Neural cell (in vitro differentiated cells): ENCODE measurements around the gene ODF2. TPM values are rescaled to one million over a fixed set of nuclear protein-coding genes. Genes with fewer than 3 reads are reported as not detected.
"Not testable (repeated sequence)": the region's sequence is repeated elsewhere in the genome, so short reads cannot be mapped to it uniquely, and the experiment has no call there.

ENCODE experiments used
- H2AFZ ChIP-seq: fragments of 200-600, 300-800 bp; sonication (generic), shearing (Covaris generic); 2 replicates; pipeline ENCODE4 v1.6.0; 2014; ENCODE audit warnings: low read depth, mild to moderate bottlenecking, antibody characterized with exemption, low read length, moderate library complexity
- H3F3A ChIP-seq: fragments of 200-600 bp; shearing (Covaris generic); 2 replicates; pipeline ENCODE4 v1.6.1; 2016; ENCODE audit warnings: mild to moderate bottlenecking, moderate library complexity, mixed read lengths, antibody characterized with exemption, low read length; ENCODE audit not compliant: insufficient read depth, poor library complexity, severe bottlenecking
- H3K27ac ChIP-seq: fragments of 200-600, 300-800 bp; sonication (generic), shearing (Covaris generic); 2 replicates; pipeline ENCODE4 v1.5.1; 2014; ENCODE audit warnings: mild to moderate bottlenecking, low read length, moderate library complexity
- H3K27me3 ChIP-seq: fragments of 300-800, 200-600 bp; sonication (generic), shearing (Covaris generic); 2 replicates; pipeline ENCODE4 v1.6.0; 2014; ENCODE audit warnings: mild to moderate bottlenecking, low read depth, low read length, moderate library complexity; ENCODE audit not compliant: insufficient read depth
- H3K36me3 ChIP-seq: fragments of 300-800, 200-600 bp; sonication (generic), shearing (Covaris generic); 2 replicates; pipeline ENCODE4 v1.5.1; 2014; ENCODE audit warnings: mild to moderate bottlenecking, antibody characterized with exemption, low read length, moderate library complexity; ENCODE audit not compliant: insufficient read depth
- H3K4me2 ChIP-seq: fragments of 300-800, 200-600 bp; sonication (generic), shearing (Covaris generic); 2 replicates; pipeline ENCODE4 v1.6.0; 2014; ENCODE audit warnings: mild to moderate bottlenecking, low read length
- H3K4me3 ChIP-seq: fragments of 300-800, 200-600 bp; sonication (generic), shearing (Covaris generic); 2 replicates; pipeline ENCODE4 v1.5.1; 2014; ENCODE audit warnings: mild to moderate bottlenecking, low read length, moderate library complexity
- H3K79me2 ChIP-seq: fragments of 200-600 bp; shearing (Covaris generic); replicated peaks from 2 replicates; pipeline ENCODE4 v1.6.0; 2014; ENCODE audit warnings: mild to moderate bottlenecking, low read length, moderate library complexity; ENCODE audit not compliant: insufficient read depth
- H3K9ac ChIP-seq: fragments of 300-800, 200-600 bp; sonication (generic), shearing (Covaris generic); 2 replicates; pipeline ENCODE4 v1.6.1; 2016; ENCODE audit warnings: mild to moderate bottlenecking, low read length, mixed read lengths
- H3K9me2 ChIP-seq: fragments of 200-600 bp; shearing (Covaris generic); 2 replicates; pipeline ENCODE4 v1.6.1; 2016; ENCODE audit warnings: mild to moderate bottlenecking, low read length, mixed read lengths; ENCODE audit not compliant: insufficient read depth
- H3K9me3 ChIP-seq: fragments of 200-600, 300-800 bp; sonication (generic), shearing (Covaris generic); 2 replicates; pipeline ENCODE4 v1.6.1; 2016; ENCODE audit warnings: mild to moderate bottlenecking, mixed run types, low read length, moderate library complexity, mixed read lengths
- H4K20me1 ChIP-seq: fragments of 200-600 bp; shearing (Covaris generic); 2 replicates; pipeline ENCODE4 v1.6.1; 2016; ENCODE audit warnings: mild to moderate bottlenecking, mixed run types; ENCODE audit not compliant: insufficient read depth
- EP300 ChIP-seq: fragments of 450-650 bp; conservative IDR thresholded peaks from 2 replicates; pipeline ENCODE4 v1.6.1; 2014; ENCODE audit warnings: antibody characterized with exemption, mild to moderate bottlenecking, moderate library complexity; ENCODE audit not compliant: poor library complexity, severe bottlenecking
- EZH2 ChIP-seq: fragments of 200-600, 300-800 bp; shearing (Covaris generic), sonication (generic); IDR thresholded peaks from 2 replicates; pipeline ENCODE4 v1.6.1; 2014; ENCODE audit warnings: antibody characterized with exemption, low read length, borderline replicate concordance, mild to moderate bottlenecking; ENCODE audit not compliant: insufficient read depth, poor library complexity, severe bottlenecking
- MXI1 ChIP-seq: fragments of 450-650 bp; conservative IDR thresholded peaks from 2 replicates; pipeline ENCODE4 v1.6.1; 2014; ENCODE audit warnings: antibody characterized with exemption, mild to moderate bottlenecking; ENCODE audit not compliant: poor library complexity, severe bottlenecking
- POLR2AphosphoS5 ChIP-seq: IDR thresholded peaks from 2 replicates; pipeline ENCODE4 v1.6.1; 2012
- RAD21 ChIP-seq: fragments of 450-650 bp; conservative IDR thresholded peaks from 2 replicates; pipeline ENCODE4 v1.6.1; 2014; ENCODE audit warnings: antibody characterized with exemption, mild to moderate bottlenecking, moderate library complexity
- SMC3 ChIP-seq: fragments of 450-650 bp; conservative IDR thresholded peaks from 2 replicates; pipeline ENCODE4 v1.6.1; 2014; ENCODE audit warnings: antibody characterized with exemption, mild to moderate bottlenecking, moderate library complexity; ENCODE audit not compliant: poor library complexity
- TAF1 ChIP-seq: IDR thresholded peaks from 2 replicates; pipeline ENCODE4 v1.6.1; 2012; ENCODE audit warnings: low read depth
- polyA plus RNA-seq: library from polyadenylated mRNA; depleted of rRNA; stranded (reverse); fragments of >200 nt; gene quantifications from 2 replicates; pipeline ENCODE4 v1.2.3, GENCODE V29; 2014
- TF ChIP-seq, protein P1 (sequence below): fragments of 450-650 bp; IDR thresholded peaks from 2 replicates; pipeline ENCODE4 v1.5.1; 2014; ENCODE audit warnings: antibody characterized with exemption, mild to moderate bottlenecking, moderate library complexity; ENCODE audit not compliant: poor library complexity, severe bottlenecking
- TF ChIP-seq, protein P2 (sequence below): IDR thresholded peaks from 2 replicates; pipeline ENCODE4 v1.6.1; 2012; ENCODE audit warnings: borderline replicate concordance

Gene ODF2
- polyA plus RNA-seq, 1 donor from 2014 or later = 39.3 TPM

DNA sequence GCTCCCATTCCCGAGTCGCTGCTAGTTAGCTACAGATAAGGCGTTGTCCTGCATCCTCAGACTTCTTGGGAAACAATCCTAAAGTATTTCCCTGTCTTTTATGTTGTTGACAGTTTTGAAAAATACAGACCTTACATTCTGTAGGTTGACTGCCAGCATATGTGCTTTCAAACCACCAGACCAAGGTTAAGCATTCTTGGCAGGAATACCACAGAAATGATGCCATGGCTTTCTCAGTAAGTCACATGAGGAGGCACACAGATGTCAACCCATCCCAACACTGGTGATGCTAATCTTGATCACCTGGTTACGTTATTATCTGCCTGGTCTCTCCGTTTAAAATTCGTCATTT, 49.6 kb downstream of the ODF2 start:
- no peaks in the 10 kb centered on the region for H3F3A ChIP-seq
- no peaks in the 10 kb centered on the region for H3K9me3 ChIP-seq
- peak overlapping the region; percentile 72 for H3K27ac ChIP-seq
- H3K27me3 ChIP-seq = no peaks in the 10 kb centered on the region
- peaks cover 8% of the 10 kb centered on the region for H3K79me2 ChIP-seq
- no peaks in the 10 kb centered on the region for H3K9me2 ChIP-seq
- peak overlapping the region; percentile 45 for H3K4me2 ChIP-seq
- no peaks in the 10 kb centered on the region for H4K20me1 ChIP-seq
- H3K36me3 ChIP-seq = no peaks in the 10 kb centered on the region
- H3K4me3 ChIP-seq = peak overlapping the region; percentile 99
- H2AFZ ChIP-seq = peak overlapping the region; percentile 81
- peak overlapping the region; percentile 83 for H3K9ac ChIP-seq
- TF ChIP-seq, protein P1, sequence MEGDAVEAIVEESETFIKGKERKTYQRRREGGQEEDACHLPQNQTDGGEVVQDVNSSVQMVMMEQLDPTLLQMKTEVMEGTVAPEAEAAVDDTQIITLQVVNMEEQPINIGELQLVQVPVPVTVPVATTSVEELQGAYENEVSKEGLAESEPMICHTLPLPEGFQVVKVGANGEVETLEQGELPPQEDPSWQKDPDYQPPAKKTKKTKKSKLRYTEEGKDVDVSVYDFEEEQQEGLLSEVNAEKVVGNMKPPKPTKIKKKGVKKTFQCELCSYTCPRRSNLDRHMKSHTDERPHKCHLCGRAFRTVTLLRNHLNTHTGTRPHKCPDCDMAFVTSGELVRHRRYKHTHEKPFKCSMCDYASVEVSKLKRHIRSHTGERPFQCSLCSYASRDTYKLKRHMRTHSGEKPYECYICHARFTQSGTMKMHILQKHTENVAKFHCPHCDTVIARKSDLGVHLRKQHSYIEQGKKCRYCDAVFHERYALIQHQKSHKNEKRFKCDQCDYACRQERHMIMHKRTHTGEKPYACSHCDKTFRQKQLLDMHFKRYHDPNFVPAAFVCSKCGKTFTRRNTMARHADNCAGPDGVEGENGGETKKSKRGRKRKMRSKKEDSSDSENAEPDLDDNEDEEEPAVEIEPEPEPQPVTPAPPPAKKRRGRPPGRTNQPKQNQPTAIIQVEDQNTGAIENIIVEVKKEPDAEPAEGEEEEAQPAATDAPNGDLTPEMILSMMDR = no peak
- TF ChIP-seq EZH2 = no peak
- TF ChIP-seq EP300 = no peak
- TF ChIP-seq, protein P2, sequence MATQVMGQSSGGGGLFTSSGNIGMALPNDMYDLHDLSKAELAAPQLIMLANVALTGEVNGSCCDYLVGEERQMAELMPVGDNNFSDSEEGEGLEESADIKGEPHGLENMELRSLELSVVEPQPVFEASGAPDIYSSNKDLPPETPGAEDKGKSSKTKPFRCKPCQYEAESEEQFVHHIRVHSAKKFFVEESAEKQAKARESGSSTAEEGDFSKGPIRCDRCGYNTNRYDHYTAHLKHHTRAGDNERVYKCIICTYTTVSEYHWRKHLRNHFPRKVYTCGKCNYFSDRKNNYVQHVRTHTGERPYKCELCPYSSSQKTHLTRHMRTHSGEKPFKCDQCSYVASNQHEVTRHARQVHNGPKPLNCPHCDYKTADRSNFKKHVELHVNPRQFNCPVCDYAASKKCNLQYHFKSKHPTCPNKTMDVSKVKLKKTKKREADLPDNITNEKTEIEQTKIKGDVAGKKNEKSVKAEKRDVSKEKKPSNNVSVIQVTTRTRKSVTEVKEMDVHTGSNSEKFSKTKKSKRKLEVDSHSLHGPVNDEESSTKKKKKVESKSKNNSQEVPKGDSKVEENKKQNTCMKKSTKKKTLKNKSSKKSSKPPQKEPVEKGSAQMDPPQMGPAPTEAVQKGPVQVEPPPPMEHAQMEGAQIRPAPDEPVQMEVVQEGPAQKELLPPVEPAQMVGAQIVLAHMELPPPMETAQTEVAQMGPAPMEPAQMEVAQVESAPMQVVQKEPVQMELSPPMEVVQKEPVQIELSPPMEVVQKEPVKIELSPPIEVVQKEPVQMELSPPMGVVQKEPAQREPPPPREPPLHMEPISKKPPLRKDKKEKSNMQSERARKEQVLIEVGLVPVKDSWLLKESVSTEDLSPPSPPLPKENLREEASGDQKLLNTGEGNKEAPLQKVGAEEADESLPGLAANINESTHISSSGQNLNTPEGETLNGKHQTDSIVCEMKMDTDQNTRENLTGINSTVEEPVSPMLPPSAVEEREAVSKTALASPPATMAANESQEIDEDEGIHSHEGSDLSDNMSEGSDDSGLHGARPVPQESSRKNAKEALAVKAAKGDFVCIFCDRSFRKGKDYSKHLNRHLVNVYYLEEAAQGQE = no peak
- no peak for TF ChIP-seq SMC3
- TF ChIP-seq POLR2AphosphoS5 = no peak

DNA sequence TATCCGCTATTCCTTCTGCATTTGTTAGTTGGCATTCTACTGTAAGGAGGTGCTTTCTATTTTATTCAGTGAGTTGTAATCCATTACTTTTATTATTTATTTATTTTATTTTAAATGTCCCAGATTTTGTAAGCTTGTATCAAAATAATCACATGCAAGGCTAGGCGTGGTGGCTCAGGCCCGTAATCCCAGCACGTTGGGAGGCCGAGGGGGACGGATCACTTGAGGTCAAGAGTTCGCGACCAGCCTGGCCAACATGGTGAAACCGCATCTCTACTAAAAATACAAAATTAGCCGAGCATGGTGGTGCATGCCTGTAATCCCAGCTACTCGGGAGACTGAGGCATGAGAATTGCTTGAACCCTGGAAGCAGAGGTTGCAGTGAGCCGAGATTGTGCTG, 50.1 kb downstream of the ODF2 start:
- Histone ChIP-seq H3K4me2 (peak overlapping the region; percentile 45), H3K9ac (peak overlapping the region; percentile 83), H3K4me3 (peak overlapping the region; percentile 99)
- H3K9me3 ChIP-seq, H3K27ac ChIP-seq, H4K20me1 ChIP-seq, H3K79me2 ChIP-seq, H3F3A ChIP-seq, H3K9me2 ChIP-seq, H2AFZ ChIP-seq, H3K36me3 ChIP-seq, H3K27me3 ChIP-seq: not testable (repeated sequence)

DNA sequence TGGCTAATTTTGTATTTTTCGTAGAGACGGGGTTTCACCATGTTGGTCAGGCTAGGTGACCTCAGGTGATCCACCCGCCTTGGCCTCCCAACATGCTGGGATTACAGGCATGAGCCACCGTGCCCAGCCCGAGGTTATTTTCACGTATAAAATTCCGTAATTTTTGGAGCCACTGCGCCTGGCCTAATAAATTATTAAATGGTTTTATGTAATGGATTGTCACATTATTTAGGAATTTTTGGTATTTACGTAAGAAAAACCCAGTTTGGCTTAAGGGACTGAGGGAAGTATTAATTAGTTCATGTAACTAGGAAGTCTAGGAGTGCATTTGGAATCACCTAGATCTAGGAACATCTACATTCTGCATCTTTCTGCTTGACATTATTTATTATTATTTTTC, 57.0 kb downstream of the ODF2 start:
- Histone ChIP-seq H3K9ac (no peak overlapping the region), H3K9me2 (no peaks in the 10 kb centered on the region), H3K4me3 (no peak overlapping the region), H3K79me2 (no peaks in the 10 kb centered on the region), H3K27me3 (no peaks in the 10 kb centered on the region), H3F3A (no peaks in the 10 kb centered on the region), H3K27ac (no peak overlapping the region), H3K36me3 (no peaks in the 10 kb centered on the region), H3K4me2 (no peak overlapping the region), H4K20me1 (no peaks in the 10 kb centered on the region), H3K9me3 (no peaks in the 10 kb centered on the region), H2AFZ (no peak overlapping the region)
- TF ChIP-seq RAD21 (no peak), MXI1 (no peak), EZH2 (no peak), SMC3 (no peak), TAF1 (no peak)
